ENCODE measurements around the gene ERCC2. TPM values are rescaled to one million over a fixed set of nuclear protein-coding genes. Genes with fewer than 3 reads are reported as not detected.

The ERCC2 gene
- total RNA-seq, 2 donors from 2014 or later = 13.6 to 14.1 TPM

GRCh38 chr19:45362291-45362690 is 8.1 kb downstream of the ERCC2 start:
- intact Hi-C loops (cut with DNase I) = no loop called here
- no peak for DNase-seq (ENCODE audit: low spot score)

GRCh38 chr19:45361608-45362007 is 8.8 kb downstream of the ERCC2 start:
- no peak for DNase-seq (ENCODE audit: low spot score)
- intact Hi-C loops (cut with DNase I) = no loop called here

- no peak for DNase-seq (ENCODE audit: low spot score)
- intact Hi-C loops (cut with DNase I) = no loop called here
These were observed 12.1 kb downstream of the ERCC2 start for GRCh38 chr19:45358213-45358792.

GRCh38 chr19:45357445-45357783 is 13.0 kb downstream of the ERCC2 start:
- intact Hi-C loops (cut with DNase I) = no loop called here
- no peak for DNase-seq (ENCODE audit: low spot score)

GRCh38 chr19:45356760-45357444 is 13.5 kb downstream of the ERCC2 start:
- no peak for DNase-seq (ENCODE audit: low spot score)

GRCh38 chr19:45355910-45356309 is 14.5 kb downstream of the ERCC2 start:
- intact Hi-C loops (cut with DNase I) = no loop called here
- DNase-seq (ENCODE audit: low spot score) = no peak

More at GRCh38 chr19:45356760-45357444, 13.5 kb downstream of the ERCC2 start:
- intact Hi-C loops (cut with DNase I) = no loop called here

- intact Hi-C loops (cut with DNase I) = no loop called here
- DNase-seq (ENCODE audit: low spot score) = no peak
These were observed 15.0 kb downstream of the ERCC2 start for GRCh38 chr19:45355402-45355801.

- no peak for DNase-seq (ENCODE audit: low spot score)
- intact Hi-C loops (cut with DNase I) = no loop called here
These were observed 16.0 kb downstream of the ERCC2 start for GRCh38 chr19:45354241-45354842.

GRCh38 chr19:45352914-45353796 is 17.2 kb downstream of the ERCC2 start:
- intact Hi-C loops (cut with DNase I) = no loop called here
- DNase-seq (ENCODE audit: low spot score) = no peak

- no peak for DNase-seq (ENCODE audit: low spot score)
- intact Hi-C loops (cut with DNase I) = no loop called here
These were observed 17.9 kb downstream of the ERCC2 start for GRCh38 chr19:45352471-45352870.

- DNase-seq (ENCODE audit: low spot score) = no peak
- intact Hi-C loops (cut with DNase I) = no loop called here
These were observed 18.3 kb downstream of the ERCC2 start for GRCh38 chr19:45352062-45352461.

GRCh38 chr19:45351401-45351952 is 18.9 kb downstream of the ERCC2 start:
- intact Hi-C loops (cut with DNase I) = no loop called here
- no peak for DNase-seq (ENCODE audit: low spot score)

- DNase-seq (ENCODE audit: low spot score) = no peak
- intact Hi-C loops (cut with DNase I) = no loop called here
These were observed 19.8 kb downstream of the ERCC2 start for GRCh38 chr19:45350477-45351058.

- intact Hi-C loops (cut with DNase I) = no loop called here
- DNase-seq (ENCODE audit: low spot score) = no peak
These were observed 20.9 kb downstream of the ERCC2 start for GRCh38 chr19:45349430-45349941.

GRCh38 chr19:45349126-45349415 is 21.3 kb downstream of the ERCC2 start:
- intact Hi-C loops (cut with DNase I) = no loop called here
- no peak for DNase-seq (ENCODE audit: low spot score)

- intact Hi-C loops (cut with DNase I) = no loop called here
- DNase-seq (ENCODE audit: low spot score) = no peak
These were observed 21.8 kb downstream of the ERCC2 start for GRCh38 chr19:45348367-45349125.

GRCh38 chr19:45347570-45348366 is 22.6 kb downstream of the ERCC2 start:
- intact Hi-C loops (cut with DNase I) = no loop called here
- DNase-seq (ENCODE audit: low spot score) = no peak

- intact Hi-C loops (cut with DNase I) = no loop called here
- no peak for DNase-seq (ENCODE audit: low spot score)
These were observed 23.9 kb downstream of the ERCC2 start for GRCh38 chr19:45346449-45346848.

All from posterior vena cava (tissue), 2 donors.